Stimulated activated CD8-positive, alpha-beta memory T cell treated with anti-CD3 and anti-CD28 coated beads, Interleukin-7, amount 100 ng/mL, for 48 hours (primary cell): ENCODE measurements around the gene PHTF2.
"Not testable (repeated sequence)": the region's sequence is repeated elsewhere in the genome, so short reads cannot be mapped to it uniquely, and the experiment has no call there.

Experiments used
- DNase-seq, 2 donors: peaks; one replicate each; pipeline ENCODE4 v3.0.0-alpha.2; 2020; ENCODE audit warnings: low read depth in 1 of 2; ENCODE audit errors: extremely low read depth in 1 of 2

The PHTF2 gene

DNA sequence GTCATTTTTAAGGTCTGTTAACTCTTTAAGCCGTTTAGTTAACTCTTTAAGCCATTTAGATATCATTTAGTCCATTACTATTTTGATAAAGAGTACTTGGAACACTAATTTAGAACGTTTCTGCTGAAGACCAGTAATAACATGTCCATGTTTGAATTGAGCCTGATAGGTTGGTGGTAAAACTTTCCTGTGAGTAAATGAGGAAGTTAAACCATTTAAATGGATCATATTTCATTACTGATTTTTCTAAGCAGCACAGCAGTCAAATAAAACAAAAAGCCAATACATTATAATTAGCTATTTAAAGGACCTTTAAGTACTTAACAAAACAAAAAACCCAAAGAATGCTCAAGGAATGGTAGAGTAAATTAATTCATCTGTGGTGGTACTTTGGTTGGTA, 29.4 kb downstream of the PHTF2 start:
- DNase-seq: no peak

DNA sequence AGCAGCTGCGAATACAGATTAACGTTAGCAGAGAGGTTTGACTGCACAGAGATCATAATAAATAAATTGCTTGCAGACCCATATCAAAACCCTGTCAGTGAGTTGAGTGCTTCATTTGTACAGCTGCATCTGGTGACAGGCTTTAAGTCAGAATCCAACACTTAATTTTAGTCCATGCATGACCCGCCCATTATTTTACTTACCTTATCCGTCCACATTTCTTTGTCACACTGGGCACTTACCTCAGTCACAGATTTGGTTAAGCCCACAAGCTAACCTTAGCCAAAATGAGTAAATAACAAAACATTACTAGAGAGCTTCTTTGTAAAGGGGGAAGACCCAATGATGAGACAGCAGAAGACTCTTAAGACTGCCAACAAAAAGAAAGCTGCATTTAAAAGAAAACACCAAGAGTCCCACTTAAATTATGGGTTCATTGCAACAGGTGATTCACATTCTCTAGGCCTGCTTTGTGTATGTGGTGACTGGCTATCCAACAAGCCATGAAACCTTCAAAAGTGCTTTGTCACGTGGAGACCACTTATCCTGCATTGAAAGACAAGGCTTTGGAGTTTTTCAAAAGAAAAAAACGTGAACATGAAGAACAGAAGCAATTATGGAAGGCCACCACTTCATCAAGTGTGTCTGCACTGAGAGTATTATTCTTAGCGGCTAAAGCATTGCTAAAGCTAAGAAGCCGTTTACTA, 32.2 kb downstream of the PHTF2 start:
- DNase-seq: no peak

GRCh38 chr7:77831481-77831880, 32.9 kb downstream of the PHTF2 start:
- DNase-seq: peak in 1 of 2 donors; percentile 18

- no peak for DNase-seq
Observed at GRCh38 chr7:77831953-77832352, 33.4 kb downstream of the PHTF2 start.

- DNase-seq: no peak
Observed at GRCh38 chr7:77833136-77833535, 34.6 kb downstream of the PHTF2 start.

GRCh38 chr7:77836425-77836824, 37.9 kb downstream of the PHTF2 start:
- DNase-seq: not testable (repeated sequence)

- DNase-seq: no peak
Observed at GRCh38 chr7:77837275-77837674, 38.7 kb downstream of the PHTF2 start.

GRCh38 chr7:77837966-77838365, 39.4 kb downstream of the PHTF2 start:
- no peak for DNase-seq

- DNase-seq: no peak
Observed at GRCh38 chr7:77838929-77839491, 40.4 kb downstream of the PHTF2 start.

- DNase-seq: no peak
Observed at GRCh38 chr7:77839919-77840318, 41.3 kb downstream of the PHTF2 start.

- DNase-seq: no peak
Observed at GRCh38 chr7:77843194-77843593, 44.6 kb downstream of the PHTF2 start.

DNA sequence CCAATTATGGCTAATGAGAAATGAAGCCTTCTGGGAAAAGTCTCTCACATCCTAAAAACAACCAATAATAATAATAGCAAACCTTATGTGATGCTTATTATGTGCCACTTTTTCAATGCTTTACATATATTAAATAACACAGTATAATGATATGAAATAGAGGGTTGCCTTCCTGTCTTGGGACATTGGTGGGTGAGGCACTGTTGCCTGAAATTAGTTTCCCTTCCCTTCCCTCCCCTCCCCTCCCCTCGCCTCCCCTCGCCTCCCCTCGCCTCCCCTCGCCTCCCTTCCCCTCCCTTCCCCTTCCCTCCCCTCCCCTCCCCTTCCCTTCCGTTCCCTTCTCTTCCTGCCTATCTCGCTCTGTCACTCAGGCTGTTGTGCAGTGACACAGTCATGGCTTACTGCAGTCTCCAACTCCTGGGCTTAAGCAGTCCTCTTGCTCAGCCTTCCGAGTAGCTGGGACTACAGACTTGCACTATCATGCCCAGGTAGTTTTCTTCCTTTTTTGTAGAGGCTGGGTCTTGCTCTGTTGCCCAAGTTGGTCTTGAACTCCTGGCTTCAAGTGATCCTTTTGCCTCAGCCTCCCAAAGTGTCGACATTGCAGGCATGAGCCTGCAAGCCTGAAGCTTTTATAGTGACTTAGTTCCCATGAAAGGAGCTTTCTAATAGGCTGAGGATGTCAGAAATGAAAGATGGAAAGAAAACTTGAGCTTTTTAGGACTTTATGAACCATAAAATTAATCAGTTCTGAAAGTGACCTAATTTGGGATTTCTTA, 47.9 kb downstream of the PHTF2 start:
- no peak for DNase-seq

- DNase-seq: no peak
Observed at GRCh38 chr7:77855371-77856083, 57.0 kb downstream of the PHTF2 start.

DNA sequence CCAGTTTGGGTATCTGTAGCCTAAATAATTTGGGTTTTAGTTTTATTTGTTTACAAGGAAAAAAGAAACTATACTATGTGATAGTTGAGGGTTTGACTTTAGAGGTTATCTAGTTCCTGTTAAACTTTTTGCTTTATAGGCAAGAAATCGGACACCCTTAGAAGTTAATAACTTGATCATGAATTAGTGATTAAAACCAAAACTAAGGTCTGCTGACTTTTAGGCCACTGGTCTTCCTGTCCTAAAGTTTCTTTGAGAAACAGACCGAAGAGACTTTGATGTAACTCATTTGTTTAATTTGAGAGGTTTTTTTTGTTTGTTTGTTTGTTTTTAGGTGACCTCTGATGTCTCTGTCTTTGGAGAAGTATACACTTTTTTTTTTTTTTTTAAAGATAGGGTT, 59.7 kb downstream of the PHTF2 start:
- DNase-seq: no peak

DNA sequence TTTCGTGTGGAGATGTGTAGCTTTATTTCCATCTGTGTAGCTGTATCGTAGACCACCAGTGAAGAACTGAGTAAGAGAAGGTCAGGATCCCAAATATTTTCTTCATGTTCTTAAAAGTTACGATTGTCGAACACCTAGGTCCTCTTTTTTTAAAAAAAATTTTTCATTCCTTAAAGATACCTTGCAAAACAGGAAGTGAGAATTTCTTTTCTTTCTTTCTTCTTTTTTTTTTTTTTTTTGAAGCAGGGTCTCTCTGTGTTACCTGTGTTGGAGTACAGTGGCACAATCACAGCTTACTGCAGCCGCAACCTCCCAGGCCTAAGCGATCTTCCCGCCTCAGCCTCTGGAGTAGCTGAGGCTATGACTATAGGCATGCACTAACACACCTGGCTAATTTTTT, 60.8 kb downstream of the PHTF2 start:
- DNase-seq: no peak

GRCh38 chr7:77862691-77863090, 64.1 kb downstream of the PHTF2 start:
- no peak for DNase-seq

DNA sequence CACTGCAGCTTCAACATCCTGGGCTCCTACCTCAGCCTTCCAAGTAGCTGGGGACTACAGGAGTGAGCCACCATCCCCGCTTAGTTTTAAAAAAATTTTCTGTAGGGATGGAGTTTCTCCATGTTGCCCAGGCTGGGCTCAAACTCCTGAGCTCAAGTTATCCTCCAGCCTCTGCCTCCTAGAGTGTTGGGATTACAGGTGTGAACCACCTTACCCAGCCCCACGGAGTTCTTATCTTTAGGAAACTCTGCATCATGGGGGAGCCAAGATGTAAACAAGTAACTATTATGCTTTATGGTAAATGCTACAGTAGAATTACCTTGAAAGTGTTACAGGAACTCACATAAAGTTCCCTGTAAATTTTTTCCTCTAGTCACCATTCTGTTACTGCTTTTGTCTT, 65.3 kb downstream of the PHTF2 start:
- DNase-seq: no peak

DNA sequence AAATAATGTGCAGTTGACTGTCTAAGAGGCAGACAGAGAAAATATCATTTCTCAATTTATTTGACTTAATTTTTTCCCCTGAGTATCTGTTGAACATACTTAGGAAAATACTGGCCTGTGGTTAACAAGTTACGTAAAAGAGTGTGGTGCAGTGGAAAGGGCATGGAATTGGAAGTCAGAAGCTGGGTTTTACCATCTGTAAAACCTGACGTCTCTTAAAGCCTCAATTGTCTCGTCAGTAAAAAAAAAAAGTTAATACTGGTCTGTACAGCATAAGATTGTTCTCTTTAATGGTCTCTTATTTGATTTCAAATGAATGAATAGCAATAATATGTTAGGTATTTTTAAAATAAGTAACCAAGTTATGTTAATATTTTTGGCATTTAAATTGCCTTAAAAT, 67.8 kb downstream of the PHTF2 start:
- DNase-seq: no peak

- DNase-seq: no peak
Observed at GRCh38 chr7:77866786-77867536, 68.4 kb downstream of the PHTF2 start.

DNA sequence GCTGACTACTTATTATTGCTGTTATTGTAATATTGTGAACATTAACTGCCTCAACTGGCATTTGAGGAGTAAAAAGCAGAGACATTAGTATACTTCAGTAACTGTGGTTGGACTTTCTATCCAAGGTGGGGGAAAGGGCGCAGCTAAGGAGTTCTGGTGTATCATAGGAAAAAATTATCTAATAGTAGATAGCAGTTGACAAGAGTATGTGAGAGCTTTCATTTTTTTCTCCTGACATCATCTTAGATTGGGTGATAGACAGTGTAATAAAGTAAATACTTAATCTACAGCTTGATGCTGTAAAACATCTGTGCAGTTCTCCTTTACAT, 68.9 kb downstream of the PHTF2 start:
- DNase-seq: no peak

GRCh38 chr7:77872256-77872655, 73.7 kb downstream of the PHTF2 start:
- DNase-seq: not testable (repeated sequence)
